Motor neuron (in vitro differentiated cells): ENCODE measurements around the gene ABCC4. TPM values are rescaled to one million over a fixed set of nuclear protein-coding genes. Genes with fewer than 3 reads are reported as not detected.
"Not testable (repeated sequence)": the region's sequence is repeated elsewhere in the genome, so short reads cannot be mapped to it uniquely, and the experiment has no call there.

ENCODE experiments used
- ATAC-seq, 8 experiments: fragments of 200-7000 bp; cut with Tn5 transposase; replicated peaks in 6 of 8; 2 replicates each; pipeline ENCODE4 v1.8.0; 2021; ENCODE audit warnings: mild to moderate bottlenecking in 8 of 8, moderate library complexity in 8 of 8
- H3K27ac ChIP-seq, 2 donors: fragments of 250-450 bp; sonication (Bioruptor Pico); 2 replicates each; pipeline ENCODE4 v1.9.0; 2021; ENCODE audit warnings: antibody characterized with exemption in 2 of 2, mild to moderate bottlenecking in 2 of 2, moderate library complexity in 1 of 2
- H3K4me1 ChIP-seq, 2 donors: fragments of 250-450 bp; sonication (Bioruptor Pico); replicated peaks in 1 of 2; 2 replicates each; pipeline ENCODE4 v1.6.1; 2021; ENCODE audit warnings: antibody characterized with exemption in 2 of 2, mild to moderate bottlenecking in 2 of 2, moderate library complexity in 1 of 2
- H3K4me3 ChIP-seq, 5 donors: fragments of 250-450 bp; sonication (Bioruptor Pico); 2 replicates each; pipeline ENCODE4 v1.9.0; 2021; ENCODE audit warnings: antibody characterized with exemption in 5 of 5, mild to moderate bottlenecking in 5 of 5, moderate library complexity in 4 of 5
- WGBS, 10 experiments: fragments of 450-650 bp; shearing (Covaris generic); methylation state at CpG; one replicate each; pipeline ENCODE4 v1.0.0; 2022; 5-methylcytosine and 5-hydroxymethylcytosine counted together
- in situ Hi-C, 9 experiments: fragments of 400-800 bp; cut with MboI; loops; one replicate each; pipeline ENCODE4 v1.15.0; 2021; ENCODE audit warnings: low sequenced_read_pairs in 9 of 9, low pct_unique_long_range_greater_than_20kb in 2 of 9; ENCODE audit not compliant: unreplicated experiment in 9 of 9
- total RNA-seq, 8 experiments: library from RNA; unstranded; fragments of 300-600 nt; gene quantifications; 2 replicates each; pipeline versions ENCODE4 v1.2.3 to v1.2.4, GENCODE V29; 2022

ABCC4 gene
- total RNA-seq, 8 experiments from 2014 or later = 2.5 to 13.0 (median 8.0) TPM

- Histone ChIP-seq H3K27ac (no peak overlapping the region), H3K4me3 (no peak overlapping the region), H3K4me1 (no peaks in the 10 kb centered on the region)
- ATAC-seq = no peak
- in situ Hi-C loops = no loop called here
- 48 to 100% (median 83%) methylated on average over 2 to 10 of the region's 12 CpGs; no CpG with 5 or more reads in 2 of the 10 experiments for WGBS, 10 experiments
Measured at GRCh38 chr13:95317039-95317989, 16.1 kb upstream of the ABCC4 start.

GRCh38 chr13:95315752-95316151 lies 14.5 kb upstream of the ABCC4 start:
- no peaks in the 10 kb centered on the region for H3K4me1 ChIP-seq
- in situ Hi-C loops = no loop called here
- WGBS, 10 experiments = 40 to 85% (median 69%) methylated on average over 2 to 3 of the region's 3 CpGs; no CpG with 5 or more reads in 4 of the 10 experiments
- H3K27ac ChIP-seq = no peak overlapping the region
- H3K4me3 ChIP-seq = no peak overlapping the region
- no peak for ATAC-seq

GRCh38 chr13:95307507-95307906 lies 6.3 kb upstream of the ABCC4 start:
- in situ Hi-C loops = no loop called here
- no peak for ATAC-seq
- no peak overlapping the region for H3K4me3 ChIP-seq
- WGBS, 10 experiments = 60 to 100% (median 76%) methylated on average over 1 to 5 of the region's 6 CpGs; no CpG with 5 or more reads in 1 of the 10 experiments
- no peaks in the 10 kb centered on the region for H3K4me1 ChIP-seq
- no peak overlapping the region for H3K27ac ChIP-seq

- in situ Hi-C loops = no loop called here
- 0 to 86% (median 61%) methylated on average over 2 of the region's 2 CpGs; no CpG with 5 or more reads in 6 of the 10 experiments for WGBS, 10 experiments
- H3K27ac ChIP-seq = no peak overlapping the region
- peaks cover 0 to 3% of the 10 kb centered on the region in 2 donors for H3K4me1 ChIP-seq
- ATAC-seq = no peak
- H3K4me3 ChIP-seq = no peak overlapping the region
Measured at GRCh38 chr13:95304453-95304852, 3.2 kb upstream of the ABCC4 start.

GRCh38 chr13:95301968-95302393 lies 730 bp upstream of the ABCC4 start:
- 0 to 45% (median 32%) methylated on average over 1 to 12 of the region's 13 CpGs; no CpG with 5 or more reads in 4 of the 10 experiments for WGBS, 10 experiments
- peaks cover 0 to 3% of the 10 kb centered on the region in 2 donors for H3K4me1 ChIP-seq
- ATAC-seq = peak in 7 of 8 experiments; percentile 1 to 22 (median 12)
- in situ Hi-C loops = no loop called here
- H3K4me3 ChIP-seq = peak overlapping the region; percentile 45 to 88 (median 69)
- H3K27ac ChIP-seq = peak overlapping the region in 1 of 2 donors; percentile 4

GRCh38 chr13:95300625-95301182 lies 547 bp downstream of the ABCC4 start:
- ATAC-seq = peak; percentile 1 to 77 (median 68)
- Histone ChIP-seq H3K27ac (peak overlapping the region; percentile 4 to 16), H3K4me1 (peaks cover 0 to 3% of the 10 kb centered on the region in 2 donors), H3K4me3 (peak overlapping the region; percentile 45 to 88 (median 69))
- 0 to 13% (median 0%) methylated on average over 1 to 8 of the region's 45 CpGs; no CpG with 5 or more reads in 2 of the 10 experiments for WGBS, 10 experiments
- in situ Hi-C loops = no loop called here

DNA sequence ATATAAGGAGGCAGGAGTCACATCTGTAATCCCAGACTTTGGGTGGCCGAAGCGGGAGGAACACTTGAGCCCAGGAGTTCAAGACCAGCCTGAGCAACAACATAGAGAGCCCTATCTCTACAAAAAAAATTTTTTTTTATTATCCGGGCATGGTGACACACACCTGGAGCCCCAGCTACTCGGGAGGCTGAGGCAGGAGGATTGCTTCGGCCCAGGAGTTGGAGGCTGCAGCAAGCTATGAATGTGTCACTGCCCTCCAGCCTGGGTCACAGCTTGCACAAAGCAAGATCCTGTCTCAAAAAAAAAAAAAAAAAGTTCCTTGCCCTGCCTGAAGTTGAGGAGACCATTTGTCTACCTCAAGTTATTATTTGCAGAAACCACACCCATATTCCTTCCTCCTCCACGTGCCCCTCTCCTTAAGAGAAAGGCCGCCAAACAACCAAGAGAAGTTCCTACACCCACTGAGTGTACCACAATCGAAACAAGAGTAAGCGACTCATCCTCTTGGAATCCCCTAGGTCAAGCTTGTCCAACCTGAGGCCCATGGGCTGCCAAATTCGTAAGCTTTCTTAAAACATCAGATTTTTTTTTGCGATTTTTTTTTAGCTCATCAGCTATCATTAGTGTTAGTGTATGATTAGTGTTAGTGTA lies 2.2 kb downstream of the ABCC4 start:
- Histone ChIP-seq H3K4me3 (no peak overlapping the region), H3K4me1 (peaks cover 0 to 3% of the 10 kb centered on the region in 2 donors), H3K27ac (no peak overlapping the region)
- ATAC-seq = no peak
- in situ Hi-C loops = no loop called here
- WGBS, 10 experiments = 70 to 95% (median 87%) methylated on average over 2 to 7 of the region's 11 CpGs; no CpG with 5 or more reads in 1 of the 10 experiments

DNA sequence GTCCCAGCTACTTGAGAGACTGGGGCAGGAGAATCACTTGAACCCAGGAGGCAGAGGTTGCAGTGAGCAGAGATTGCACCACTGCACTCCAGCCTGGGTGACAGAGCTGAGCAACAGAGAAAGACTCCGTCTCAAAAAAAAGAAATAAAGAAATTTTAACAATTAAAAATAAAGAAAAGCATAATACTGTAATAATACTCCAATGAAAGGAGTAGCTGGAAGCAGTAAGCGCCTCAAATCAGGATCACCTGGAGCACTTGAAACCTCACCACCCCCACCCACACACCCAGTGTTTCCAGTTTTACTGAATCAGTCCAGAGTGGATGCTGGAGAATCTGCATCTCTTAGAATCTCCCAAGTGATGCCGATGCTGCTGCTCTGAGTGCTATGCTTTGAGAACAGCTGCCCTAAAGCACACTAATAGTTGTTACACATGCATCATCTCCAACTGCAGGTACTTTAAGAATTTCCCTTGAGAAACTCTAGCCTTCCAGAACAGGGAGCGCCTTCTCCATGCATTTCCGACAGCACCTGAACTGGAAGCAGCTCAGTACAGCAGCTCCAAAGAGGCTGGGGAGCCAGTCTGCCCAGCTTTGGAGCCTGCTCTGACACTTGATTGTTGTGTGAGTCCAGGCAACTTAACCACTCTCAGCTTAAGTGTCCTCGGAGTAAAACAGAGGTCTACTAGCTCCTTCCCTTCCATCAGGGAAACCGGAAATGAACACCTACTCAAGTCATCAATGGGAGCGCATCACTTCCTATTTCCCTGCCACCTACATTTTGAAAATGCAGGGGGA lies 2.9 kb downstream of the ABCC4 start:
- Histone ChIP-seq H3K4me1 (peaks cover 0 to 3% of the 10 kb centered on the region in 2 donors), H3K4me3 (no peak overlapping the region), H3K27ac (no peak overlapping the region)
- ATAC-seq = no peak
- WGBS, 10 experiments = 78 to 97% (median 92%) methylated on average over 2 to 7 of the region's 8 CpGs; no CpG with 5 or more reads in 1 of the 10 experiments
- in situ Hi-C loops = no loop called here

- H3K4me3 ChIP-seq = no peak overlapping the region
- H3K4me1 ChIP-seq = peaks cover 0 to 3% of the 10 kb centered on the region in 2 donors
- in situ Hi-C loops = no loop called here
- no peak overlapping the region for H3K27ac ChIP-seq
- peak in 3 of 8 experiments; percentile 8 to 11 (median 8) for ATAC-seq
- WGBS, 10 experiments = 0 to 73% (median 53%) methylated on average over 1 to 4 of the region's 4 CpGs; no CpG with 5 or more reads in 3 of the 10 experiments
Measured at GRCh38 chr13:95296326-95296925, 4.8 kb downstream of the ABCC4 start.

GRCh38 chr13:95295026-95295425 lies 6.2 kb downstream of the ABCC4 start:
- Histone ChIP-seq H3K4me1 (no peaks in the 10 kb centered on the region), H3K4me3 (no peak overlapping the region), H3K27ac (no peak overlapping the region)
- ATAC-seq = no peak
- in situ Hi-C loops = no loop called here
- 80 to 100% (median 92%) methylated on average over 1 to 8 of the region's 8 CpGs; no CpG with 5 or more reads in 1 of the 10 experiments for WGBS, 10 experiments

DNA sequence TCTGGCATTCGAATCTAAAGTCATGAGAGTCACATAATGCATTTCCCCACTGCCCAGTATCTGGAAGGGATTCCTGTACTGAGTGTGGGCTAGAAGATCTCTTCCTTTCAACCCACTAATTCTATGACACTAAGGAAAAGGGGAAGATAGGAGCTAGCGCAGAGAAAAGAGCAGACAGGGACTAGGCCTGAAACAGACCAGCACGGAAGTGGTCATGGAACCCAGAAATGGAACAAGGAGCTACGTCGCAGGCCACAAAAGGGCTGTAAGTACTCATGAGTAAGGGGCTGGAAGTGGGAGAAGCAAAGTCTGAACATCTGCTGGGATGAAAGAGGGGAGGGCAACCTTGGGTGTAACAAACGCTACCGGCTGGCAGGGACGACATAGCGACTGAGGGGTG lies 8.6 kb downstream of the ABCC4 start:
- Histone ChIP-seq H3K4me3 (no peak overlapping the region), H3K27ac (no peak overlapping the region), H3K4me1 (peaks cover 0 to 5% of the 10 kb centered on the region in 2 donors)
- WGBS, 10 experiments = 89 to 100% (median 96%) methylated on average over 1 to 5 of the region's 9 CpGs; no CpG with 5 or more reads in 3 of the 10 experiments
- in situ Hi-C loops = no loop called here
- no peak for ATAC-seq

DNA sequence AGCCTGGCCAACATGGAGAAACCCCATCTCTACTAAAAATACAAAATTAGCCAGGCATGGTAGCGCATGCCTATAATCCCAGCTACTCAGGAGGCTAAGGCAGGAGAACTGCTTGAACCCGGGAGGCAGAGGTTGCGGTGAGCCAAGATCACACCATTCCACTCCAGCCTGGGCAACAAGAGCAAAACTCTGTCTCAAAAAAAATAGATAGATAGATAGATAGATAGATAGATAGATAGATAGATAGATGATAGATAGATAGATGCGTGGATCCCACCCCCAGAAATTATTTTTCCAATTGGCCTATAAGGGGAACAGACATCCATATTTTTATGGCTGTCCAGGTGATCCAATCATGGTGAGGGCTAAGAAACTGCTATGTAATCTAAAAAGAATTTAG lies 11.3 kb downstream of the ABCC4 start:
- ATAC-seq, H3K4me3 ChIP-seq, in situ Hi-C loops, H3K4me1 ChIP-seq, H3K27ac ChIP-seq: not testable (repeated sequence)
- 96 to 100% (median 100%) methylated on average over 1 to 3 of the region's 4 CpGs; no CpG with 5 or more reads in 4 of the 10 experiments for WGBS, 10 experiments
